GM15510 (cell line): ENCODE data around the gene IL10RB.

Experiments used
- POLR2A ChIP-seq: IDR thresholded peaks from 3 replicates; pipeline ENCODE4 v1.6.1; 2011; ENCODE audit warnings: borderline replicate concordance; ENCODE audit not compliant: insufficient read length; ENCODE audit errors: extremely low read depth

Gene IL10RB

DNA sequence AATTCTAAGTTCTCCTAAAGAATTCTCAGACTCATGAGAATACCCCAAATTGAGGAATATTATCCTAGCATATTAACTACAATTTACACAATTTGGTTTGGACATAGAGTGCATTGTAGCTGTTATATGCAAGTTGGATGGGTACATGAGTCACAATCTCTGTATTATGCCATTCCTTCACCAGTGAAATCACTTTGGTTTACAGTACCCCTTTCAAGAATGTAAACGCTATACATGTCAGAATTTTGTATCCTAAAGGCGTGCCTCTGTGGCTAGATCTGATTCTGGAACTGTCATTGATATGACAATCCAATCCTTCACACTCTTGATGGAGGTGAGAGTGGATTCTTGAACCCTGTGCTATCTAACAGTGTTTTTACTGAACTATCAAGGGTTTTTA lies 6.7 kb upstream of the IL10RB start:
- TF ChIP-seq POLR2A: no peak

DNA sequence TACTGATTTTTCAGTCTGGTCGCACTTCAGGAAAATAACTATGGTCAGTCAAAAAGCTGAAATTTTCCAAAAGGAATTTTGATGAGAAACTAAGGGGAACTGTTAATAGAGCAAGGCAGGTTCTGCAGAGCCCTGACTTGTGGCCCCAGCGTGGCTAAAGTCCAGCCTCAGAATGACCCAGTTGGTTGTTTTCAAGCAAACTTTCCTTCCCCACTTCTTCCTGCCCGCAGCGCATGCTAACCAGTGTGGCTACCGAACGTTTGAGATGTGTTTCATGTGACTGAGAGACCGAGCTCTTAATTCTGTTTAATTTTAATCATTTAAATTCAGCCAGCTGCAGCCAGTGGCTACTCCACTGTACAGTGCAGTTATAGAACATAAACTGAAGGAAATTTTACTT lies 6.2 kb upstream of the IL10RB start:
- no peak for TF ChIP-seq POLR2A

DNA sequence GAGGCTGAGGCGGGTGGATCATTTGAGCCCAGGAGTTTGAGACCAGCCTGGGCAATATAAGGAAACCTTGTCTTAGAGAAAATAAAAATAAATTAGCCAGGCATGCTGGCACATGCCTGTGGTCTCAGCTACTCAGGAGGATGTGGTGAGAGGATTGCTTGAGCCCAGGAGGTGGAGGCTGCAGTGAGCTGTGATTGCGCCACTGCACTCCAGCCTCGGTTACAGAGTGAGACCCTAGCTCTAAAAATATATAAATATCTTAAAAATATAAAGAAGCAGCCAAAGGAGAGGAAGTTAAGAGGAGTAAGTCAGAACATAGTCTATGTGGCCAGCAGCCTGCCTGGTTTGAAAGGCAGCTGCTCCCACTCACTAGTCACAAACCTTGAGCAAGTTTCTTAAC lies 4.5 kb upstream of the IL10RB start:
- TF ChIP-seq POLR2A: no peak

DNA sequence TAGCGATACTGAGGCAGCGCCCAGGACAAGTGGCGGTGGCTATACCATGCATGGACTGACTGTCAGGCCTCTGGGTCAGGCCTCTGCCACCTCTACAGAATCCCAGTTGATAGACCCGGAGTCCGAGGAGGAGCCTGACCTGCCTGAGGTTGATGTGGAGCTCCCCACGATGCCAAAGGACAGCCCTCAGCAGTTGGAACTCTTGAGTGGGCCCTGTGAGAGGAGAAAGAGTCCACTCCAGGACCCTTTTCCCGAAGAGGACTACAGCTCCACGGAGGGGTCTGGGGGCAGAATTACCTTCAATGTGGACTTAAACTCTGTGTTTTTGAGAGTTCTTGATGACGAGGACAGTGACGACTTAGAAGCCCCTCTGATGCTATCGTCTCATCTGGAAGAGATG lies 3.2 kb upstream of the IL10RB start:
- no peak for TF ChIP-seq POLR2A

DNA sequence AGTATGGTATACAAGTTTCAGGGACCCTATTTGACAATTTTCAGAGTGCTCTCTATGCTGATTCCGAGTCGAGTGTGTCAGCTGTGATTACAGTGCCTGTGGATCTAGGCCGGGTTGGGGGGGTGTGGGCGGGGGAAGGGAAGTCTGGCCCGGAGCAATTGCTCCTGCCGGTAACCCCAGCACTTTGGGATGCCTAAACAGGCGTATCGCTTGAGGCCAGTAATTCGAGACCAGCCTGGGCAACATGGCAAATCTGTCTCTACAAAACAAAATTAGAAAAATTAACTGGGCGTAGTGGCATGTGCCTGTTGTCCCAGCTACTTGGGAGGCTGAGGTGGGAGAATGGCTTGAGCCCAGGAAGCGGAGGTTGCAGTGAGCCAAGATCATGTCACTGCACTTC lies 1.6 kb upstream of the IL10RB start:
- no peak for TF ChIP-seq POLR2A

DNA sequence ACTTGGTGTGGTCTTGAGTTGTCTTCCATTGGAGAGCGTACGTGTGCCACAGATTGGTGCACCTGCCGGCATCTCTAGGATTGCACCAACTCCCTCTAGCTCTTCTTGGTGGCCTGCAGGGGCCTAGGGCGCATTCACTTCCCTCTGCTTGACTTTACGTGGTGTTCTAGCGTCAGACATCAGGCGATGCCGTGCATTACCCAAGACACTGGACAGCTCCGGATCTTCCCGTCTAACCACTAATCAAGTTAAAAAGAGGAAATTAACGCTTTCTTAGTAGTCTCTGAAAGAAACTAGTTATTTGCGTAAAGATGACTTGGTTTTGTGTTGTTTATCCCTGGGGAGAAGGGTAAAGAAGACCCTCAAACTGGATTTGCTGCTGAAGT lies 510 bp upstream of the IL10RB start:
- TF ChIP-seq POLR2A: no peak

DNA sequence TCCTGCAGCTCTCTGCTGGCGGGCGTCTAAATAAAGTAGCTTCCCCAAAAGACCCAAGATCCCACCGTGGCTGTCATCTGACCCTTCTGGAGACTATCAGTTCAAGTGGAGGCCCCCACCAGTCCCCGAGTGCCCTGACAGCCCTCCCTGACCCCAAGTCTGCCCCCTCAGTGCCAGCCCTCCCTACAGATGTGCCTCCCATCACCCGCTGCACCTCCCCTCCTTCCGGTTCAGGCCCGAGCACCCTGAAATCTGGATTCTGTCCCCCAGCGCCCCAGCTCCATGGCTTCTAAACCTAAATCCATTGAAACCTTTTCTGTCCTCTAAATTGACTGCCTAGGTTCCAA lies 595 bp downstream of the IL10RB start:
- TF ChIP-seq POLR2A: no peak

DNA sequence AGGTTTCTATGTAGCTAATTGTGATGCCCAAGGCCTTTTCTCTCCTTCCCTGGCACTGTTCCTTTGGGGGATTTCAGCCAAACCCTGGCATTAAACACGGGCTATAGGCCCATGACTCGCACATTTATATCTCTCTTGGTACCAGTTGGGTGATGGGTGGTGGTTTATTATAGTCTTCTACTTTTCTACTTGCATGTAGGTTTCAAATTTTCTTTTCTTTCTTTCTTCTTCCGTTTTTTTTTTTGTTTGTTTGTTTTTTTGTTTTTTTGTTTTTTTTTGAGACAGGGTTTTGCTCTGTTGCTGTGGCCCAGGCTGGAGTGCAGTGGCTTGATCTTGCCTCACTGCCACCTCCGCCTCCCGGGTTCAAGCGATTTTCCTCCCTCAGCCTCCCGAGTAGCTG lies 1.1 kb downstream of the IL10RB start:
- no peak for TF ChIP-seq POLR2A

DNA sequence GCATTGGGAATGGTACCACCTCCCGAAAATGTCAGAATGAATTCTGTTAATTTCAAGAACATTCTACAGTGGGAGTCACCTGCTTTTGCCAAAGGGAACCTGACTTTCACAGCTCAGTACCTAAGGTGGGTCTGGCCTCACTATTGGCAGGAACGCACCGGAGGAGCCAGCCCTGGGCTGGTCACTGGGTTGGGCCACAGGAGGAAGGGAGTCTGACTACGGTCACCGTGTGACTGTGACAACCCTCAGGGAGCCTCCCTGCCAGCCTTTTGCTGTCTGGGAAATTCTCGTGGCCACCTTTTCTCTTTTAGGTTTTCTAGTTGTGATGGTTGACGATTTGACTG lies 2.2 kb downstream of the IL10RB start:
- TF ChIP-seq POLR2A: no peak

DNA sequence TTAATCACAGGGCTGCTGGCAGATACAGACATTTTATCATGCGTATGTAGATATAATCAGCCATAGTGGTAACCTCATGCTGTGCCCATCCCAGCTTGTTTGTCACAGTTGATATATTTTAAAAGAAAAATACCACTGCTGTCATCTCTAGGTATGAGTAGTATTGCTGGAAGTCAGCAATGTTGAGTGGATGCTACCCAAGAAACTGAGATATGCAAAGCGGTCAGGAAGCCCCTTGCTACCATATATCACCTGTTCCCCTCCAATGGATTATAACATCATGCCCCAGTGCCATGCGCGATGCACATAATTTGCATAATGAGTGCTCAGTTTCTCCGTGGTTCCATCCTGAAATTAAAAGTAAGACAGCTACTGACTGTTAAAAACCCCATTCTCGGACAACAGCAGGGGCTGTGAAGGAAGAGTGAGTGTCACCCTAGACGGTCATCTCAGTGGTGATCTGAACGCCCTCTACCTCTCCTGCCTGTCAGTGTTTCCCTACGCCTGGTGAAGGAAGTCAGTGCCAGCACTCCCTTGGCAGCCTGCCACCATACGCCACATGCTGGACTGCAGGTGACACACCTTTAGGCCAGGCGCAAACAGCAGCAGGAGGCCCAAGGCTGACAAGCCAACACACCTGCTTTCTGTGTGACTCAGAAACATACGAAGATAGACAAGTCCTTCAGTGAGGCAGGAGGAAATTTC lies 2.7 kb downstream of the IL10RB start:
- no peak for TF ChIP-seq POLR2A

DNA sequence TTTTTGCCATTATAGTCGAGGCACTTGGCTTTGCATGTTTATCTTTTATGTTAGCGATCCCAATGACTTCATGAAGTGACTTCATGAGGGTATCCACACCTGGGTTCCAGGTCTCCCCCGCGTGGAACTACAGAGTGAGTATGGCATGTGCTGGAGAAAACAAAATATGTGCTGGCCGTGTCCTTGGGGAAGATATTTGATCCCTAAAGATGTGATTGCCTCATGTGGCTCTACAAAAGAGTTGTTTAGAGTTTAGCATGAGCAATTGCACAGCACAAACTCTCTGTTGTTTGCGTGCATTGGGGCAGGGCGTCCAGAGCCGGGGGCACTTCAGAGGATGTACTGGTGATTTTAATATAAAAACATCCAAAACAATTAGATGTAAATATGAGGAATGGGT lies 4.8 kb downstream of the IL10RB start:
- no peak for TF ChIP-seq POLR2A

DNA sequence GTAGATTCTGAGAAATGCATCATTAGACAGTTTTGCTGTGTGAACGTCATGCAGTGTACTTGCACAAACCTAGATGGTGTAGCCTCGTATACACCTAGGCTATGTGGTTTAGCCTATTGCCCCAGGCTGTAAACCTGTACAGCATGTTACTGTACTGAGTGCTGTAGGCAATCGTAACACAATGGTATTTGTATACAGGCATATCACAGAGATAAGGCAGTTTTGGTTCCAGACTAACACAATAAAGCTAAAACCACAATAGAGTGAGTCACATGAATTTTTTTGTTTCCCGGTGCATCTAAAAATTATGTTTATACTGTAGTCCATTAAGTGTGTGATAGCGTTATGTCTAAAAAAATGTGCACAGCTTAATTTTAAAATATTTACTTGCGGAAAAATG lies 6.9 kb downstream of the IL10RB start:
- no peak for TF ChIP-seq POLR2A

DNA sequence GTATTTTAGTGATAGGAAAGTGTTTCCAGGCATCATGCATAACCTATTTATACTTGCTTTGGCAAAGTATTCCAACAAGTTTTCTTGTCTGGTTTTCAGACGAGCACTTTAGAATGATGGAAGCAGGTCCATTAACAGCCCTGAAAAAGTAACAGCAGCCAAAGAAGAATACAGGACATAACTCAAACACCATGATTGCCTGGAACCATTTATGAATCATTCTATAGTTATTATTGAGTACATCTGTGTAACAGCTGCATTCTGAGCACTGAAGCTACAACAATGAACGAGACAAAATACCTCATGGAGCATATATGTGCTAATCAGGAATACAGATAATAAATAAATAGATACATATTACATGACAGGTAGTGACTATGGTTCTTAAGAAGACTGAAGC lies 12.6 kb downstream of the IL10RB start:
- TF ChIP-seq POLR2A: no peak

DNA sequence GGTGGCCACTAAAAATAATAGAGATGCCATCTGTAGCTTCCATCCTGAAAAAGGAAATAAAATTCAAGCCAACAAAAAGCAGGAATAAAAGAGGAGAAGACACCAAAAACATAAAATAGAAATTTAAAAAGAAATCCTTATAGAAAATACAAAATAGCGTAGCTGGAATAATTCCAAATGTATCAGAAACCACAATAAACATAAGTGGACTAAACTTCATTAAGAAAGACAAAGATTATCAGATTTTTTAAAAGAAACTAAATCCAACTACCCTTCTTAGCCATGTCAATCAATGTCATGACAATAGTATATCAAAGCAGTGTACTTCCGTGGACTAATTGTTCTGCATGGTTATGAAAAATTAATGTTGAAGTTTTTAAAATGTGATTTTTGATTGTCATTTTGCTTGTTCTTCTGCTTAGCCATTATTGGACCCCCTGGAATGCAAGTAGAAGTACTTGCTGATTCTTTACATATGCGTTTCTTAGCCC lies 13.2 kb downstream of the IL10RB start:
- no peak for TF ChIP-seq POLR2A

DNA sequence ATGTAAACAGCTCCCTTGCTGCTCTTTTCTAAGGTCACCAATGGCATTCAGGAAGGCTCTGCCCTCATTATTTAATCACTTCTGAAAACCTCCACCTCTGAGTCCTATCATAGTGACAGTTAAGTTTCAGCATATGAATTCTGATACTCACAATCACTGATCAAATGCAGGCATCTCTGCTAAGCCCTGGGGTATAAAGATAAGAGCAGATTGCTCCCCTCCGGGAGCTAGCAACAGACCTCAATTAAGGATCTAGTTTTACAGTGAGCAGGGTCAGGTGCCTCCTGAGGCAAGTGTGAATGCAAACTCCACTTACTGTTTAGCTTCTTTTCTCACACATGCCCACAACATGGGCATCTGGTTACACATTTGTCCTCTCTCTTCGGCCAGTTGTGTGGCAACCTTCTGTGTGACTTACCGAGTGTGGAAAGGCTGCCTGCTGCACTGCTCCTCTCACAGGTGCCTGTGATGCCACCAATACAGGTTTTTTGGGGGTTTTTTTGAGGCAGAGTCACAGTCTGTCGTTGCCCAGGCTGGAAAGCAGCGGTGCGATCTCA lies 15.0 kb downstream of the IL10RB start:
- TF ChIP-seq POLR2A: no peak

DNA sequence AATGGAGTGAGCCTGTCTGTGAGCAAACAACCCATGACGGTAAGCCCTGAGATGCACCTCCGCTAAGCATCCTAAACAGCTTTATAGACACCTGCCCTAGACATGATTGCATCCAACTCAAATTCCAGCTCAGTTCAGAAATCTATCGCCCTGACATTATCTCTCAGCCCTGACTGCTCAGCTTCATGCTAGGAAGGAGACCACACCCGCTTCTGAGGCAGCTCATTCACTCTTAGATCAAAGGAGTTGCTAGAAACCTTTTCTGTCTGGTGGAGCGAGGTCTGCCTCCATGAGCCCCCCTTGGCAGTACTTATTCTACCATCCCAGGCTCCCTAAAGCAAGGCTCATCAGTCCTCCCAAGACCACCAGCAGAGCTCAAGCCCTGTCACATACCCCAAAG lies 17.0 kb downstream of the IL10RB start:
- no peak for TF ChIP-seq POLR2A

DNA sequence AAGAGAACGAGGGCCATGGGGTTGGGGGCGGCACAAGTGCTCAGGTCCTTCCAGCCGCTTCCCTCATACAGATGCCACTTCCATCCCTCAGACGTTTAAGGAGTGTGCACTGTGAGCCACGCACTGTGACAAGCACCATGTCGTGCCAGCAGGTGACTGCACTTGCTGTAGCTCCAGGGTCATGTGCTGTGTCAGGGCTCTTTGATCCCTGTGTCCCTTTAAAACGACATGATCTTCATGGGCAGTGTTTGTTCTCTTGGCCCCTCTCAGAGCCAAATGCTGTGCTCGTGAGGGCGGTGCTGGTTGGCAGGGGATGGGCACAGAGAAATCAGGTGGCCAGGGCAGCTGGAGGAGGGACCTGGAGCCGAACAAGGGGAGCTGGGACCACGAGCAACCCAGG lies 19.9 kb downstream of the IL10RB start:
- TF ChIP-seq POLR2A: no peak
